Brain microvascular endothelial cell (primary cell): ENCODE results near the gene ROR1.

Experiments
- DNase-seq: peaks from one replicate; pipeline ENCODE4 v3.0.0-alpha.2; 2020
- H3K27ac ChIP-seq: fragments of 250-450 bp; sonication (Bioruptor Pico); 2 replicates; pipeline ENCODE4 v1.5.1; 2020; ENCODE audit warnings: mild to moderate bottlenecking, moderate library complexity
- H3K27me3 ChIP-seq: fragments of 250-450 bp; sonication (Bioruptor Pico); replicated peaks from 2 replicates; pipeline ENCODE4 v1.5.1; 2020; ENCODE audit warnings: mild to moderate bottlenecking
- H3K36me3 ChIP-seq: fragments of 250-450 bp; sonication (Bioruptor Pico); replicated peaks from 2 replicates; pipeline ENCODE4 v1.5.1; 2020; ENCODE audit warnings: mild to moderate bottlenecking
- H3K4me3 ChIP-seq: 2 replicates; pipeline ENCODE4 v1.5.1; 2011; ENCODE audit warnings: low read depth, mild to moderate bottlenecking, control low read depth, low read length, moderate library complexity
- in situ Hi-C: cut with HindIII; loops from 2 replicates; pipeline ENCODE4 v1.10.0; 2017; ENCODE audit warnings: low sequenced_read_pairs, low pct_ligation_motif_present
- TF ChIP-seq, protein P1 (sequence below): IDR thresholded peaks from 2 replicates; pipeline ENCODE4 v1.5.1; 2011; ENCODE audit warnings: low read depth, mild to moderate bottlenecking, moderate library complexity, low read length, control low read depth, inconsistent platforms; ENCODE audit errors: missing control alignments

The ROR1 gene

DNA sequence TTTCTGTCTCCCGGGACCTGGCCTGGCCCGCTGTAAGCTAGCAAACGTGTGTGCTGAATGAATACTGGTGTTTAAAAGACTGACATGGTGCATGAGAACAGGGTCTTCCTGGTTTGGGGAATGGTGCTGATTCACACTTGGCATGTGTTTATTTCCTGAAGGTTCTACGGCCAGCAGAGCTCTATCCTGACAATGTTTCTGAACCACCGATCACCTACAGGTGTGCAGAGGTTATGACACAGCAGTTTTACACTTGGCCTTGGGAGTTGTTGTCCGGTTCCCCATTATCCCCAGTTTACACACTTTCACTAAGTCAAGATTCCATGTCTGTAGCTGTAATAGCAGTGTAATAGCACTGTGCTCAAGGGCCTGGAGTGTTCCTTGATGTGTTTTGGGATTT, 127.3 kb downstream of the ROR1 start:
- no peaks in the 10 kb centered on the region for H3K27me3 ChIP-seq
- TF ChIP-seq, protein P1, sequence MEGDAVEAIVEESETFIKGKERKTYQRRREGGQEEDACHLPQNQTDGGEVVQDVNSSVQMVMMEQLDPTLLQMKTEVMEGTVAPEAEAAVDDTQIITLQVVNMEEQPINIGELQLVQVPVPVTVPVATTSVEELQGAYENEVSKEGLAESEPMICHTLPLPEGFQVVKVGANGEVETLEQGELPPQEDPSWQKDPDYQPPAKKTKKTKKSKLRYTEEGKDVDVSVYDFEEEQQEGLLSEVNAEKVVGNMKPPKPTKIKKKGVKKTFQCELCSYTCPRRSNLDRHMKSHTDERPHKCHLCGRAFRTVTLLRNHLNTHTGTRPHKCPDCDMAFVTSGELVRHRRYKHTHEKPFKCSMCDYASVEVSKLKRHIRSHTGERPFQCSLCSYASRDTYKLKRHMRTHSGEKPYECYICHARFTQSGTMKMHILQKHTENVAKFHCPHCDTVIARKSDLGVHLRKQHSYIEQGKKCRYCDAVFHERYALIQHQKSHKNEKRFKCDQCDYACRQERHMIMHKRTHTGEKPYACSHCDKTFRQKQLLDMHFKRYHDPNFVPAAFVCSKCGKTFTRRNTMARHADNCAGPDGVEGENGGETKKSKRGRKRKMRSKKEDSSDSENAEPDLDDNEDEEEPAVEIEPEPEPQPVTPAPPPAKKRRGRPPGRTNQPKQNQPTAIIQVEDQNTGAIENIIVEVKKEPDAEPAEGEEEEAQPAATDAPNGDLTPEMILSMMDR, result no peak
- no peaks in the 10 kb centered on the region for H3K36me3 ChIP-seq
- H3K27ac ChIP-seq, result no peak overlapping the region
- in situ Hi-C loops, result loop anchor here (25.0 kb wide), 1 partner anchor 336 kb away; no protein-coding TSS in a partner anchor
- no peak for DNase-seq
- no peak overlapping the region for H3K4me3 ChIP-seq

DNA sequence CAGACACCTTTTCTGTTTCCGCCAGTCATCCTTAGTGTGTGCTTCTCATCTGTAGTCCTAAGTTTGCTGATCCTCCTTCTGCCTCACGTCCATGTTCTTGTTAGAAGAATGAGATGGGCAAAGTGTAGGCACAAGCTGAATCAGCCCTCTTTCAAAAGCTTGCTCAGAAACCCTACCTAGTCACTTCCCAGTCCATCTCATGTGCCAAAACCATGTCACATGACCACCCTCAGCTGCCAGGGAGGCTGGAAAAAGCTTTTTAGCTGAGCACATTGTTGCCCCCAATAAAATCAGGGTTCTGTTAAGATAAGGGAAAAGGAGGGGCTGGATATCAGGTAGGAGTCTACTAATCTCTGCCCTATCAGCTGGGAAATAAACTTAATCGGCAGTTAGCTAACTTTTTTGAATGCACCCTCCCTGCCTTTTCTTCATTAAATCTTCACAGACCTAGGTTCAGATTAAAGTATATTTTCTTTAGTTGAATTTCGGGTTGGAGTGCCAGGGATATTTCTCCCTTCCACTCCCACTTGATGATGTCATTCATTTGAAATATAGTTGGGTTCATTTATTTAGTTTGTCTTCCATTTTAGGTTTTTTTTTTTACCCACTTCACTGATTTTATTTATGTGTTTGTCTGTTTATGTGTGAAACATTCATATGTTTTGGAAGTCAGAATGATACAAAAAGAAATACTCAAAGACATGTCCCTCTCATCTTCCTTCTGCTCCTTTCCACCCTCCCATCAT, 129.2 kb downstream of the ROR1 start:
- in situ Hi-C loops, result loop anchor here (25.0 kb wide), 1 partner anchor 334 kb away; no protein-coding TSS in a partner anchor
- no peak overlapping the region for H3K4me3 ChIP-seq
- no peaks in the 10 kb centered on the region for H3K36me3 ChIP-seq
- no peak overlapping the region for H3K27ac ChIP-seq
- H3K27me3 ChIP-seq, result no peaks in the 10 kb centered on the region
- TF ChIP-seq, protein P1, result no peak
- DNase-seq, result no peak

DNA sequence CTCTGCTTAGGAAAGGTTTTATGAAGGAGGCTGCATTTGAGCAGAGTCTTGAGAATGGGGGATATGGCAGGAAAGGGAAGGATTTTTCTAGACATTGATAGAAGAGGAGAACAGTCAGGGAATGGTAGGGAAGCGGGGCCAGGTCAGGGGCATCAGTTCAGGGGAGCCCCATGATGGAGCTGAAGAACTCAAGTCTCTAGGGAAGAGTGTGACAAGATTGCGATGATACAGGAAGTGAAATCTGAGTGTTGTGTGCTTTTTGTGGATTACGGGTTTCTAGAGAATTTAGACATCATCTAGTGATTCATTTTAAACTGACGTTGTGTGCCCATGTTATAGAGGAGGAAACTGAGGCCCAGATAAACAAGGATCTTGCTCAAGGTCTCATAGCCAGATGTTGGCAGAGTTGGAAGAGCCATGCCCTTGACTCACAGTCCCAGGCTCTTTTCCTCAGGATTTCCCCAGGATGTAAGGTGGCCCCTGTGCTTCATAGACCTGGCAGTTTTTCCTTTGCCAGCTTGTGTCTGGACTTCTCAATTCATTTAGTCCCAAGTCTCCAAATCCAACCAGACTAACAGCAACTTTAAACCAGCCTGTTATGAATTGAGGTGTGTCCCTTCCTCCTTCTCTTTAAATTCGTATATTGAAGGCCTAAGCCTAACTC, 130.3 kb downstream of the ROR1 start:
- H3K27me3 ChIP-seq, result no peaks in the 10 kb centered on the region
- DNase-seq, result no peak
- TF ChIP-seq, protein P1, result no peak
- no peaks in the 10 kb centered on the region for H3K36me3 ChIP-seq
- in situ Hi-C loops, result loop anchor here (25.0 kb wide), 1 partner anchor 333 kb away; no protein-coding TSS in a partner anchor
- H3K27ac ChIP-seq, result no peak overlapping the region
- no peak overlapping the region for H3K4me3 ChIP-seq

DNA sequence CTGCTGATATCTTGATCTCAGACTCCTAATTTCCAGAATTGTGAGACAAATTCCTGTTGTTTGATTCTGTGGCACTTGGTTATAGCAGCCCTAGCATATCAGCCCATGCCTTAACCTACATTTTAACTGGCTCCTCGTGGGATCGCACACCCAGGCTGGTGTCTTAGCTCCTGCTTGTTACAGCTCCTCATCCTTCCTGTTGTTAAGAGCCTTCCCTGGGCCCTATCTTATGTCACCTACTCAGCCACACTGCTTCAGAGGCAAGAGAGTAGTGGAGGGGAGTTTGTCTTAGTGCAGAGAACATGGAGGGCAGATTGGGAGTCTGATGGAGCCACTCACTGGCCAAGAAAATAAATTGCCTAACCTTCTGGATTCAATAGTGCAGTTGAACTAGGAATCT, 131.0 kb downstream of the ROR1 start:
- Histone ChIP-seq H3K27ac (no peak overlapping the region), H3K36me3 (no peaks in the 10 kb centered on the region), H3K4me3 (no peak overlapping the region), H3K27me3 (no peaks in the 10 kb centered on the region)
- in situ Hi-C loops, result loop anchor here (25.0 kb wide), 1 partner anchor 332 kb away; no protein-coding TSS in a partner anchor
- TF ChIP-seq, protein P1, result no peak
- no peak for DNase-seq

DNA sequence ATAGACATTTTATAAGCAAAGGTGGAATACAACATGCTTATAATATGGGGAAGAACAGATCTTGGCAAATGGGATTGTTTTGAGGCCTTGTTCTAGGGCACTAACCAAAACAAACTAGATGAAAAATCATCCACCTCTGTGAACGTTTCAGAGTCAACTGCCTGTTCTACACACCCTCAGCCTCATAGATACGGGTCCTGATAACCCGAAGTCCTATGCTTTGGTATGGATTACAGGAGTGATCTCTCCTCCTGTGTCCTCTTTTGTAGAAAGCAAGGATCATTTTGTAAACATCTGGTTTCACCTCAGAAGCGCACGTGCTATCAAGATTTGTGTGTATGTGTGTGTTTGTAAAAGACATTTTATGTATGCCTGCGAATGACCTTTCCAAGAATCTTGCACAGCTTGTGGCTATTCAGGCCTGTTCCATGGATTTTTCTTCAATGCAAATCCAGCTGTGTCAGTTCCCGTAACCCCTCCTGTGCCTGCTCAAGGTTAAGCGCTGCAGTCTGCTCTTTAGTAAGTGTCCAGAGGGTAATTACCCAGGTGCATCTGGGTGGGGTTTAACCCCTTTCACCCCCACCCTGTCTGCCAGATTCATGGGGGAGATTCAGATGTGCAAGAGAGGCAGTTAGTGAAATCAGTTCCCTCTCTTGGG, 132.4 kb downstream of the ROR1 start:
- TF ChIP-seq, protein P1, result no peak
- in situ Hi-C loops, result loop anchor here (25.0 kb wide), 1 partner anchor 331 kb away; no protein-coding TSS in a partner anchor
- Histone ChIP-seq H3K27me3 (no peaks in the 10 kb centered on the region), H3K27ac (no peak overlapping the region), H3K4me3 (no peak overlapping the region), H3K36me3 (no peaks in the 10 kb centered on the region)
- no peak for DNase-seq
